ENCODE measurements around the gene MRPL36. TPM values are rescaled to one million over a fixed set of nuclear protein-coding genes. Genes with fewer than 3 reads are reported as not detected.

Gene MRPL36
- total RNA-seq, 4 donors from 2014 or later = 42.6 to 56.1 (median 46.2) TPM

DNA sequence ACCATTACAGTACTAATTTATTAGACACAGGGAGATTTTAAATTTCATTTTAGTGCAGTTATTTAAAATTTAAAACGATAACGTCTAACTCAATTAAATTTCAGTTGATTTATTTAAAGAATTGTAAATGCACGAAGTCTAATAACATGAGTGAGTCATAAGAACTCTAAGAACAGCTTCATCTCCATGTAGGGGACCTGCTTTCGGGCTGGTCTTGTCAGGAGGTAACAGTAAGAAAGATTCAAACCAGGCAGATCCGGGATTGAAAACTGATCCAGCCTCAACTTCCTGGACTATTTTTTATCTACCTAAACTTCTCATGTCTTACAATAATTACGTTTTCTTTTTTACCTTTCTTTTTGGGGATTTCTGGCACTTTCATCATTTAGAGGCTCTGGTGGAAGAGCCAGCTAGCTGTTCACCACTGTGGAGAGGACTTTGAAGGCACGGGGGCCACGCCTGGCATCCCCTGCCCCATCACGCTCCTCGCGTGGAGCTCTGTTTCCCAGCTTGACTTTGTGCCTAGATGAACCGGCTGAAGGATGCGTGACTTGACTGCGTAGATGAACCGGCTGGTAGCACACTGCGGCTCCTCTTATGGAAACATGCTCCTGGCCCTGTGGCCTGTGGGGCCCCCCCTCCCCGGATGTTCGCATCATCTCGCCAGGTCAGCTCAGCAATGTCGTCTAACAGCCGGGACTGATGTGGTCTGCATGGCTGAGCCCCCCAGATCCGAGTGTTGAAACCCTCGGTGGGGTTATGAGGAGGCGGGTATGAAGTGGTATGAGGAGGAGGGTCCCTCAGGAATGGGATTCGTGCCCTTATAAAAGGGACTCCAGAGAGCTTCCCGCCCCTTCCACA is 27.6 kb upstream of the MRPL36 start:
- WGBS = 93% methylated on average over 24 of the region's 26 CpGs
- no peak overlapping the region for H3K4me3 ChIP-seq
- no peak for TF ChIP-seq CTCF (IDR thresholded peaks at IDR 0.05)
- TF ChIP-seq POLR2AphosphoS5 (IDR thresholded peaks at IDR 0.05) = no peak
- TF ChIP-seq EP300 (IDR thresholded peaks at IDR 0.05) = no peak
- peaks cover 21 to 50% (median 40%) of the 10 kb centered on the region in 4 donors for H3K36me3 ChIP-seq
- no peaks in the 10 kb centered on the region for H3K9me3 ChIP-seq
- DNase-seq (ENCODE audit: extremely low spot score) = no peak
- no peaks in the 10 kb centered on the region for H3K4me1 ChIP-seq
- intact Hi-C loops (cut with DNase I) = no loop called here
- H3K27ac ChIP-seq (replicated peaks in 1 of 4) = no peak overlapping the region
- H3K27me3 ChIP-seq = peaks cover 0 to under 1% (median 0%) of the 10 kb centered on the region in 4 donors

GRCh38 chr5:1826235-1826980 is 26.8 kb upstream of the MRPL36 start:
- peaks cover 27 to 59% (median 49%) of the 10 kb centered on the region in 4 donors for H3K36me3 ChIP-seq
- H3K27me3 ChIP-seq = no peaks in the 10 kb centered on the region
- intact Hi-C loops (cut with DNase I) = no loop called here
- no peak overlapping the region for H3K27ac ChIP-seq (replicated peaks in 1 of 4)
- H3K4me1 ChIP-seq = no peaks in the 10 kb centered on the region
- DNase-seq (ENCODE audit: extremely low spot score) = no peak
- no peak overlapping the region for H3K4me3 ChIP-seq
- no peaks in the 10 kb centered on the region for H3K9me3 ChIP-seq
- 89% methylated on average over 26 of the region's 26 CpGs for WGBS
- TF ChIP-seq POLR2A (IDR thresholded peaks at IDR 0.05; ENCODE audit: low read depth) (no peak), EP300 (IDR thresholded peaks at IDR 0.05) (no peak), CTCF (IDR thresholded peaks at IDR 0.05) (no peak), POLR2AphosphoS5 (IDR thresholded peaks at IDR 0.05) (no peak)

DNA sequence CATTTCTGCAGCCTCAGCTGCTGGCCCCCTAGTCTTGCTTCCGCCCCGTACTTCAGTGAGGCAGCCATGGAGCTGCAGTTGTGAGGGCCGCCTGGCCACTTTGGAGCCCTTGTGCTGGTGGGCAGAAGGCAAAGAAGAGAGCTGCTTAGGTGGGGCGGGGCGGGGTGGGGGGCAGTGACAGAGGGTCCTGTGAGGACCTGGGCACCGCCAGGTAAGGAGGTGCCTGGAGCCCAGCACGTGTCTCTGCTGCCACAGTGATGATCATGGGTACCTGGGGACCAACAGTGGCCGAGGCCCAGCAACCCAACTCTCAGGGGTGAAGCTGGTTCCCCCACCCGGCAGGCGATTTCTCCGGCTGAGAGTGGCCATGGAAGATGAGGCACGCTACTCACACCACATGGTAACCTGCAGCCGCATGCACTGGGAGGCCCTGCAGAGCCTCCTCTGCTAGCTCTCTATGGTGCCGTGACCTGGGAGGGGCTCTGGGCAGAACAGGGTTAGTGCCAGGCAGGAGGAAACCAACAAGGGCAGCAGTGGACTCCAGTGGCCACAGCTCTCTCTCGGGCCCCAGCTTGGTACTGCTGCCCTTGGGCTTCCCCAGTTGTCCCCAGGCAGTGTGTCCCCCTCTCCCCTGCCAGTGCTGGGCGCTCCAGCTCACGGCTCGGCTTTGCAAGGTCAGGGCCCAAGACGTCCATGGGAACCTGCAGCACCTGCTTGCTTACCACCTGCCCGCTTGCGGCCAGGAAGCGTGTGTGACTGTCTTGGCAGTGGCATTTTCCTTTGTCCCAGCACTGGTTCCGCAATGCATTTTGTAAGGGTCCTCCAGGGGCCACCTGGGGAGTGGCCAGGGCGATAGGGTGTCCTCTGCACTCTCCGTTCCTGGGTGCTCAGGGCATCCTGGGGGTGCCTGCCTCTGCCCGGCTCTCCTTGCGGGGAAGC is 25.5 kb upstream of the MRPL36 start:
- H3K27me3 ChIP-seq = no peaks in the 10 kb centered on the region
- 96% methylated on average over 8 of the region's 27 CpGs for WGBS
- H3K9me3 ChIP-seq = no peaks in the 10 kb centered on the region
- TF ChIP-seq CTCF (IDR thresholded peaks at IDR 0.05) (no peak), EP300 (IDR thresholded peaks at IDR 0.05) (no peak), POLR2A (IDR thresholded peaks at IDR 0.05; ENCODE audit: low read depth) (no peak), POLR2AphosphoS5 (IDR thresholded peaks at IDR 0.05) (no peak)
- H3K36me3 ChIP-seq = peaks cover 34 to 71% (median 60%) of the 10 kb centered on the region in 4 donors
- H3K4me1 ChIP-seq = no peaks in the 10 kb centered on the region
- intact Hi-C loops (cut with DNase I) = no loop called here
- H3K4me3 ChIP-seq = no peak overlapping the region
- no peak for DNase-seq (ENCODE audit: extremely low spot score)
- no peak overlapping the region for H3K27ac ChIP-seq (replicated peaks in 1 of 4)

GRCh38 chr5:1824109-1824821 is 24.6 kb upstream of the MRPL36 start:
- Histone ChIP-seq H3K36me3 (peaks cover 34 to 80% (median 60%) of the 10 kb centered on the region in 4 donors), H3K4me3 (no peak overlapping the region), H3K9me3 (no peaks in the 10 kb centered on the region), H3K4me1 (no peaks in the 10 kb centered on the region), H3K27ac (replicated peaks in 1 of 4) (no peak overlapping the region), H3K27me3 (no peaks in the 10 kb centered on the region)
- intact Hi-C loops (cut with DNase I) = no loop called here
- no peak for DNase-seq (ENCODE audit: extremely low spot score)
- TF ChIP-seq POLR2A (IDR thresholded peaks at IDR 0.05; ENCODE audit: low read depth) (no peak), CTCF (IDR thresholded peaks at IDR 0.05) (no peak), EP300 (IDR thresholded peaks at IDR 0.05) (no peak), POLR2AphosphoS5 (IDR thresholded peaks at IDR 0.05) (no peak)
- WGBS = 97% methylated on average over 15 of the region's 25 CpGs

Data from esophagus muscularis mucosa (tissue), 4 donors.